HFF-Myc (cell line): ENCODE results near the gene MRPS34.

ENCODE experiments used
- DNase-seq: peaks from one replicate; pipeline ENCODE4 v3.0.0-alpha.2; 2011; ENCODE audit warnings: low read depth; ENCODE audit errors: extremely low read depth
- H3K4me3 ChIP-seq: replicated peaks from 2 replicates; pipeline ENCODE4 v1.5.1; 2011; ENCODE audit warnings: low read depth, mild to moderate bottlenecking, control low read depth, low read length
- CTCF ChIP-seq: IDR thresholded peaks from 2 replicates; pipeline ENCODE4 v1.5.1; 2012; ENCODE audit warnings: mild to moderate bottlenecking, low read depth, low read length, control low read depth; ENCODE audit errors: missing control alignments

MRPS34 gene

GRCh38 chr16:1746693-1747195, 26.2 kb downstream of the MRPS34 start:
- TF ChIP-seq CTCF = no peak
- DNase-seq = no peak
- H3K4me3 ChIP-seq = no peak overlapping the region

DNA sequence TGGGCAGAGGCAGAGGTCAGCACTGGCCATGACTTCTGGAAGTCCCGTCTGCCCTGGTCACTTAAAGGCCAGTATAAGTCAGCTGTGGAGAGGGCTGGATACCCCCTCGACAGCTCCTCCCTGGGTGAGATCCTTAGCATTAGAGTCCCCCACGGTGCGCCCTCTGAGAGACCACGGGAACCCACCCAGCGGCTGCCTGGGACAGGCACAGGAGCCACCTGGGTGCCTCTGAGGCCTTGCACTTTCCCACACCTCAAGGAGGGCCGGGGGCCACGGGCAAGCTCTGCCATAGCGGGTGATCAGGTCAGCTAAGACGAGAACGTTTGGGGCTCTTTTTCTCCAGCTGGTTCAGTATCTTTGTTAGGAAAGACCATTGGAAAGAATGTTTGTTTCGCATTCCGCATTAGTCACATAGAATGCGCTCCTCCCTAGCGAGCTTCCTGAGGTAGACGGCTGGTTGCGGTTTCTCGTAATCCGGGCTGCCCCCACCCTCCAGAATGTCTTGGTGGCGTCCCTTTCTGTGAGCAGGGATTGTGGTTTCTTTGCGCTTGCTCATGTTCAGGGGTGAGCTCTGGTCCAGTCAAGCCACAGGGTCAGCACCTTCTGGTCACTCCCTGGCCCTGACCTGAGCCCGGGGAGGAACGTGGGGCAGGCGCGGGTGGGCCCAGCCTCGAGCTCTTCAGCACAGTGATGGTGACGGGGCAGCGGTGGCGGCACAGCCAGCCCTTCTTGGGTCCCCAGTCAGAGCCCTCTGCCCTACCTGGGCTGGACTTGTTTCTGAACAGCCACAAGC, 26.8 kb downstream of the MRPS34 start:
- no peak for TF ChIP-seq CTCF
- no peak overlapping the region for H3K4me3 ChIP-seq
- DNase-seq = no peak

DNA sequence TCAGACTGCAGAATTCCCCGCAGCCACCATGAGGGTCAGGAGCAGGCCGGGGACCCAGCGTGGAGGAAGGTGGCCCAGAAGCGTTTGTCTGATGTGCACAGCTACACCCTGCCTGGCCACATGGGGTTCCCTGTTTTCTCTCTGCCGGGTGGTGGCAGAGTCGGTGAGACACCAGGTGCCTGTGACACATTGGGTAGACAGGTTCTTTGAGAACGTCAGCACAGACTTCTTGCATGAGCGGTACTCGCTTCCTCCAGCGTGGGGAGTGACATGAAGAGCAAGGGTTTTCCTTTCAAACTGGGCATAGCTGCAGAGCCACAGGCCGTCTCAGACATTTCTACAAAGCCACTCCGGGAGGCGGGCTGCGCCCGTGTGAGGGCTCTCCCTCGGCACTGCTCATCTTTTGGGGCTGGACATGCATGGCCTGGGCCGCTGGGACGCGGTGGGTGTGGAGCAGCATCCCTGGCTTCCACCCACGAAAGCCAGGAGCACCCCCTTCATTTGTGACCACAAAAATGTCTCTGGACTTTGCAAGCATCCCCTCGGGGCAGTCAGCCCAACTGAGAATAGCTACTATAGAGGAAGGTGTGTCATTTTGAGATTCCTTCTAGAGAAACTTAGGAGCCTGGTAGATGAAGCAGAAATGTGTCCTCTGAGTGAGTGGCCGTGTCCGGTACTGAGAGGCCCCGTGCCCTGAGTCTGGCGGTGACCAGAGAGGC, 27.6 kb downstream of the MRPS34 start:
- no peak overlapping the region for H3K4me3 ChIP-seq
- DNase-seq = no peak
- TF ChIP-seq CTCF = no peak

DNA sequence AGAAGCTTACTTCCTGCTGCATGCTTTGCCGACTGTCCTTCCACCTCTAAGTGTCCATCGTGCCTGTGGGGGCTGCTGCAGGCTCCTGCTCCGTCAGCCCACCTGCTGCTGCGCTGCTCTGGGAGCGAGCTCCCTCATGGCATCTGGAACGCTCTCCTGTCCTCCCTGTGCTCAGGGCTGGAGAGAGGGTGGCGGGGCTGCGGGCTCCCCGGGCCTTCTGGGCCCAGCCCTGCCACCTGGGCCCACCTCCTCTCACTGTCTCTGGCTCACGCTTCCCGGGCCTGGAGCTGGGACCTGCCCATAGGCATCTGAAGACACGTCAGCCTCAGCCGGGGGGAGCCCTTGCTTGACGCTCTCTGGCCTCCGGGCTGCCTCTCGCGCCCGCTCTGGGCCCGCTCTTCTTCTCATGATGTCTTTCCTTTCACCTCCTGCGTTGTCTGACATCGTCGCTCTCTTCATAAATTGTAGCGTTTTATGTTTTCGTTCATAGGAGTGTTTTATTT, 28.5 kb downstream of the MRPS34 start:
- H3K4me3 ChIP-seq = no peak overlapping the region
- no peak for TF ChIP-seq CTCF
- no peak for DNase-seq

GRCh38 chr16:1743376-1744337, 29.3 kb downstream of the MRPS34 start:
- H3K4me3 ChIP-seq = no peak overlapping the region
- no peak for DNase-seq
- no peak for TF ChIP-seq CTCF

- TF ChIP-seq CTCF = no peak
These were observed 31.3 kb downstream of the MRPS34 start for GRCh38 chr16:1741553-1742165.

More at GRCh38 chr16:1741553-1742165, 31.3 kb downstream of the MRPS34 start:
- DNase-seq = no peak
- no peak overlapping the region for H3K4me3 ChIP-seq
